Left ventricle myocardium inferior (tissue), 1 donor: ENCODE data around the gene DDX10. TPM values are rescaled to one million over a fixed set of nuclear protein-coding genes. Genes with fewer than 3 reads are reported as not detected.

Source experiments
- DNase-seq: peaks from one replicate; pipeline ENCODE4 v3.0.0-alpha.2; 2020
- H3K27ac ChIP-seq: fragments of 200-600 bp; replicated peaks from 2 replicates; pipeline ENCODE4 v1.8.0; 2021
- H3K27me3 ChIP-seq: fragments of 200-600 bp; 2 replicates; pipeline ENCODE4 v1.8.0; 2021; ENCODE audit warnings: low read depth
- H3K36me3 ChIP-seq: fragments of 200-600 bp; 2 replicates; pipeline ENCODE4 v1.8.0; 2021
- H3K4me1 ChIP-seq: fragments of 200-600 bp; 2 replicates; pipeline ENCODE4 v1.8.0; 2021
- H3K4me3 ChIP-seq: fragments of 200-600 bp; 2 replicates; pipeline ENCODE4 v1.8.0; 2021; ENCODE audit warnings: mild to moderate bottlenecking, moderate library complexity
- H3K9me3 ChIP-seq: fragments of 200-600 bp; replicated peaks from 2 replicates; pipeline ENCODE4 v1.8.0; 2021
- intact Hi-C: fragments of 100-400 bp; cut with micrococcal nuclease; formaldehyde crosslinking; loops from one replicate; pipeline ENCODE4 v1.11.0; 2022
- total RNA-seq: library from RNA; stranded (reverse); fragmentation: NEBNext Ultra II Directional; extraction: Animal tissue kit (Norgen Biotek cat#: 25700); gene quantifications from one replicate; pipeline ENCODE4 v1.2.1, GENCODE V29; 2021
- TF ChIP-seq, protein P1 (sequence below): fragments of 200-600 bp; IDR thresholded peaks from 2 replicates; pipeline ENCODE4 v1.8.0; 2021; ENCODE audit warnings: antibody characterized with exemption, mild to moderate bottlenecking, borderline replicate concordance
- donor health status: DM: no; HTN: yes; CAD: no; lungs with severe emphysema.

DDX10 gene
- total RNA-seq, 1 donor from 2014 or later = 11.7 TPM

DNA sequence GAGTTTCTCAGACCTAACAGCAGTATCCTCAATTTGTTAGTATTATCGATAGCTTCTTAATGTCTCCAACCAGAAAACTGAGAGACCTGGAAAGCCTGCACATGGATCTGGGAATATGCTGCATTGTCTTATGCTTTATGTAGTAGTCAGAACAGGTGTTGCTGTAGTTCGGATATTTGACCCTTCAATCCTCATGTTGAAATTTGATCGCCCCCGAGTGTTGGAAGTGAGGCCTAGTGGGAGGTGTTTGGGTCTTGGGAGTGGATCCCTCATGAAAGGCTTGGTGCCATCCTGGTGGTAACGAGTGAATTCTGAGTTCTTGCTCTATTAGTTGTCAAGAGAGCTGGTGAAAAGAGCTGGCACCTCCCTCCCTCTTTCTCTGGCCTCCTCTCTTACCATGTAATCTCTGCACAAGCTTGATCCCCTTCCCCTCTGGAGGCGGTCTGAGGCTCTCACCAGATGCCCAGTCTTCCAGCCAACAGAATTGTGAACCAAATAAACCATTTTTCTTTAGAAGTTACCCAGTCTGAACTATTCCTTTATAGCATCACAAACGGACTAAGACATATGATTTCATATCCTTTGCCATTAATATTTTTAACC, 227.1 kb downstream of the DDX10 start:
- Histone ChIP-seq H3K27me3 (no peaks in the 10 kb centered on the region), H3K36me3 (no peaks in the 10 kb centered on the region), H3K9me3 (no peaks in the 10 kb centered on the region), H3K4me3 (no peak overlapping the region), H3K27ac (no peak overlapping the region), H3K4me1 (peaks cover 3% of the 10 kb centered on the region)
- DNase-seq = no peak
- intact Hi-C loops = no loop called here
- TF ChIP-seq, protein P1, sequence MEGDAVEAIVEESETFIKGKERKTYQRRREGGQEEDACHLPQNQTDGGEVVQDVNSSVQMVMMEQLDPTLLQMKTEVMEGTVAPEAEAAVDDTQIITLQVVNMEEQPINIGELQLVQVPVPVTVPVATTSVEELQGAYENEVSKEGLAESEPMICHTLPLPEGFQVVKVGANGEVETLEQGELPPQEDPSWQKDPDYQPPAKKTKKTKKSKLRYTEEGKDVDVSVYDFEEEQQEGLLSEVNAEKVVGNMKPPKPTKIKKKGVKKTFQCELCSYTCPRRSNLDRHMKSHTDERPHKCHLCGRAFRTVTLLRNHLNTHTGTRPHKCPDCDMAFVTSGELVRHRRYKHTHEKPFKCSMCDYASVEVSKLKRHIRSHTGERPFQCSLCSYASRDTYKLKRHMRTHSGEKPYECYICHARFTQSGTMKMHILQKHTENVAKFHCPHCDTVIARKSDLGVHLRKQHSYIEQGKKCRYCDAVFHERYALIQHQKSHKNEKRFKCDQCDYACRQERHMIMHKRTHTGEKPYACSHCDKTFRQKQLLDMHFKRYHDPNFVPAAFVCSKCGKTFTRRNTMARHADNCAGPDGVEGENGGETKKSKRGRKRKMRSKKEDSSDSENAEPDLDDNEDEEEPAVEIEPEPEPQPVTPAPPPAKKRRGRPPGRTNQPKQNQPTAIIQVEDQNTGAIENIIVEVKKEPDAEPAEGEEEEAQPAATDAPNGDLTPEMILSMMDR = no peak

DNA sequence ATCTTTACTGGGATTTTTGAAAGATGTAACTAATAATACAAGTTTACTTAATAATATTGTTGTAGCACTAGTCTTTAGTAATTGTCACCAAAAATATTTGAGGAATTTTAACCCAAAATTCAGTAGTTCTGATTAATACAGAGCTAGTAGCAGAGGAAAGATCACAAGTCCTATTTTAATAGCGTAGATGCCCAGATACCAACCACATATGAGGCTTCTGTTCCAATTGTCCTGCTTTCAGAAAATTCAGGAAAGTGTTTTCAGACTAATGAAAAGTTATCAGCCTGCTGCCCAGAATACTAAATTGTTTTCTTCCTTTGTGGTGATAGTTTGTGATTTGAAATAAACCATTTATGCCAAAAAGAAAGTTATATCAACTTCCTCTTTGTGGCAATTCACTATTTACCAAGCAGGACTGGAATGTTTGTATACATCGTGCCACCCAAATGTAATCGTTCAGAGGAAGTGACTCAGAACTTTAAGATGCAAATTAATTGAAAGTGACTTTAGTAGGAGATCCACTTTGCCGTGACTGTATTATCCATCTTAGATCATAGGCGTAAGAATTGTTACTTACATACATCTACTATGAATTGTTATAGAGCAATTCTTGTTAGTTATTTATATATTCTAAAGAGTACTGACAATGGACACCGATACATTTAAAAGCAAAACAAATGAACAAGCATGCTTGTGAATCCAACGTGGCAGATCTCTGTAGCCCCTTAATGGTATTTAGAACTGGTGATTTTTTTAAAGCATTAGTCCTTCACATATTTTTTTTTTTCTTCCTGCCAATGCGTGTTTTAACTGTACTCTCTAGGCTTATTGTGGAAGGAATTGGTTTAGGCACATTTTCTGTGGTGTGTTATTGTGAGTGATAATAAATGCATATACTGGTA, 231.0 kb downstream of the DDX10 start:
- H3K36me3 ChIP-seq = no peaks in the 10 kb centered on the region
- intact Hi-C loops = no loop called here
- H3K9me3 ChIP-seq = no peaks in the 10 kb centered on the region
- TF ChIP-seq, protein P1 = no peak
- no peaks in the 10 kb centered on the region for H3K27me3 ChIP-seq
- H3K27ac ChIP-seq = no peak overlapping the region
- DNase-seq = no peak
- H3K4me1 ChIP-seq = no peaks in the 10 kb centered on the region
- H3K4me3 ChIP-seq = no peak overlapping the region

DNA sequence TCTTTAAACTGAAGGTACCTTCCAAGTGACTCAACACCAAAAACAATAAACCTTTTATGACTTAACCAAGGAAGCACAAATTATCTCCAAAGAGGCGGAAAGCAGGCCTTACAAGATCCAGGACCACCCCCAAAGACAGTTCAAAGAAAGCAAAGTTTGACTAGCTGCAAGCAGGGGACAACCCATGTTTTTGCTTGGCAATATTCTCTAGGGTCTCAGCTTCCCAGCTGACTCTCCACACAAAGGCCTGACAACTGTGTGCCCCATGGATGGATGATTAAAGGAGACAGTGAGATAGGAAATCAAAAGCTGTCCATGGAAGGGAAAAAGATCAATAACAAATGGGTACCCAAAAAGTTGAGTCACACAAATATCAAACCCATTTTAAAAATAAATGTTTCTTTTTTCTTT, 232.2 kb downstream of the DDX10 start:
- Histone ChIP-seq H3K36me3 (no peaks in the 10 kb centered on the region), H3K4me1 (no peaks in the 10 kb centered on the region), H3K9me3 (no peaks in the 10 kb centered on the region), H3K27me3 (no peaks in the 10 kb centered on the region), H3K4me3 (no peak overlapping the region), H3K27ac (no peak overlapping the region)
- DNase-seq = no peak
- intact Hi-C loops = no loop called here
- TF ChIP-seq, protein P1 = no peak

DNA sequence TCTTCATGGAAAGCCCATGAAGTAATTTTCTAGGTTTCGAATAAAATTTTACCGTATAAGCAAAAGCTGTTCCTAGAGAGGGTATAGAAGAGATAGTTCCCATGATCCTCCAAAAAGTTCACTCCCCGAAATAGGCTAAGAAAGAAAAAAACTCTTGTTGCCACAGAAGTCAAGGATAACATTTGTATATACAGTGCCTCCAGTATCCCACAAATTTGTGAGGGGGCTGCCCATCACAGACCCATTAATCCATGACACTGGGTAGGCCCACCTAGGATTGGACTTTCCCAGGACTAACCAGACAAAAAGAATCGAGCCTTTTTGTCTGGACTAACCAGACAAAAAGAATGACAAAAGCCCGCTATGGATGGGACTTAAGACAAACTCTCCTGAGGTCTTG, 233.0 kb downstream of the DDX10 start:
- H3K36me3 ChIP-seq = no peaks in the 10 kb centered on the region
- H3K9me3 ChIP-seq = no peaks in the 10 kb centered on the region
- no peak for DNase-seq
- TF ChIP-seq, protein P1 = no peak
- no peaks in the 10 kb centered on the region for H3K4me1 ChIP-seq
- intact Hi-C loops = no loop called here
- no peak overlapping the region for H3K4me3 ChIP-seq
- H3K27me3 ChIP-seq = no peaks in the 10 kb centered on the region
- no peak overlapping the region for H3K27ac ChIP-seq

DNA sequence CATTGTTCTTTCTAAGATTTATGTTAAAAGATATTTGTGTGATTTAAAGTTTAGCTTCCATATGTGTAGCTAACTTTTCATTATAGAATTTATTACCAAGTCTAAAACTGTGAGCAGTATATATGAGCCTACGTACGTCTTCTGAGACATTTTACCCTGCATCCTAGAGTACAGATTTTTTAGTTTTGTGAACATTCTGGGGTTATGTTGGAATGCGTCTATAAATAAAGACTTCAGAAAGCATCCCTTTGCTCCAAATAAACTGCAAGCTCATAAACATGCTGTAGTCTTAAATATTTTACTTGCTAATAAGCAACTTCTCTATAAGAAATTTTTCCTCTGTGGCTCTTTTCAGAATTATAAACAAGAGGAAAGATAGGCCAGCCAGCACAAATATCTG, 236.5 kb downstream of the DDX10 start:
- Histone ChIP-seq H3K27me3 (no peaks in the 10 kb centered on the region), H3K4me3 (no peak overlapping the region), H3K27ac (no peak overlapping the region), H3K9me3 (no peaks in the 10 kb centered on the region), H3K36me3 (no peaks in the 10 kb centered on the region), H3K4me1 (peaks cover 16% of the 10 kb centered on the region)
- intact Hi-C loops = no loop called here
- TF ChIP-seq, protein P1 = no peak
- no peak for DNase-seq
